Liver (tissue), 9 donors: ENCODE measurements around the gene DNAJC2. TPM values are rescaled to one million over a fixed set of nuclear protein-coding genes. Genes with fewer than 3 reads are reported as not detected.

Experiments used
- DNase-seq: peaks from one replicate; pipeline ENCODE4 v3.0.0-alpha.2; 2017; ENCODE audit warnings: low spot score
- H3K27ac ChIP-seq, 2 donors: one replicate each; pipeline ENCODE4 v1.7.0; 2013; ENCODE audit warnings: inconsistent platforms in 2 of 2, low read length in 2 of 2, control low read depth in 1 of 2, low read depth in 1 of 2, mild to moderate bottlenecking in 1 of 2
- H3K27me3 ChIP-seq, 4 donors: one replicate each; pipeline versions ENCODE4 v1.6.1 to v1.7.0; 2013; ENCODE audit warnings: low read length in 3 of 4, inconsistent platforms in 1 of 4, mild to moderate bottlenecking in 1 of 4, moderate library complexity in 1 of 4; ENCODE audit not compliant: control insufficient read depth in 4 of 4, insufficient read depth in 4 of 4
- H3K36me3 ChIP-seq, 4 donors: one replicate each; pipeline versions ENCODE4 v1.6.1 to v1.7.0; 2013; ENCODE audit warnings: low read length in 3 of 4, mild to moderate bottlenecking in 3 of 4, low read depth in 1 of 4, moderate library complexity in 1 of 4; ENCODE audit not compliant: control insufficient read depth in 4 of 4, insufficient read depth in 3 of 4
- H3K4me1 ChIP-seq, 4 donors: one replicate each; pipeline versions ENCODE4 v1.6.1 to v1.7.0; 2013; ENCODE audit warnings: low read length in 3 of 4, mild to moderate bottlenecking in 3 of 4, moderate library complexity in 1 of 4; ENCODE audit not compliant: control insufficient read depth in 4 of 4, insufficient read depth in 4 of 4
- H3K4me3 ChIP-seq, 3 donors: one replicate each; pipeline versions ENCODE4 v1.6.1 to v1.7.0; 2013; ENCODE audit warnings: low read length in 3 of 3, control low read depth in 1 of 3, low read depth in 1 of 3, mild to moderate bottlenecking in 1 of 3
- H3K9ac ChIP-seq, 2 donors: one replicate each; pipeline ENCODE4 v1.7.0; 2013; ENCODE audit warnings: low read length in 2 of 2, mild to moderate bottlenecking in 2 of 2, moderate library complexity in 2 of 2, control low read depth in 1 of 2, low read depth in 1 of 2
- H3K9me3 ChIP-seq, 4 donors: one replicate each; pipeline versions ENCODE4 v1.6.1 to v1.7.0; 2013; ENCODE audit warnings: low read length in 3 of 4; ENCODE audit not compliant: control insufficient read depth in 4 of 4
- ATF3 ChIP-seq: IDR thresholded peaks from 2 replicates; pipeline ENCODE4 v1.6.1; 2016; ENCODE audit warnings: antibody characterized with exemption
- EGR1 ChIP-seq, 2 donors: IDR thresholded peaks; 2 replicates each; pipeline ENCODE4 v1.6.1; 2016 to 2018; ENCODE audit warnings: antibody characterized with exemption in 2 of 2, low read depth in 2 of 2
- FOXA1 ChIP-seq: IDR thresholded peaks from 2 replicates; pipeline ENCODE4 v1.6.1; 2016; ENCODE audit warnings: antibody characterized with exemption
- FOXA2 ChIP-seq: IDR thresholded peaks from 2 replicates; pipeline ENCODE4 v1.6.1; 2016; ENCODE audit warnings: antibody characterized with exemption
- HNF4A ChIP-seq, 2 donors: conservative IDR thresholded peaks; 2 replicates each; pipeline ENCODE4 v1.6.1; 2016; ENCODE audit warnings: antibody characterized with exemption in 2 of 2, mild to moderate bottlenecking in 2 of 2
- HNF4G ChIP-seq: IDR thresholded peaks from 2 replicates; pipeline ENCODE4 v1.6.1; 2016; ENCODE audit warnings: antibody characterized with exemption
- MAX ChIP-seq: IDR thresholded peaks from 2 replicates; pipeline ENCODE4 v1.6.1; 2016; ENCODE audit warnings: antibody characterized with exemption
- NR2F2 ChIP-seq: IDR thresholded peaks from 2 replicates; pipeline ENCODE4 v1.6.1; 2016; ENCODE audit warnings: antibody characterized with exemption
- RAD21 ChIP-seq, 2 donors: IDR thresholded peaks; 2 replicates each; pipeline ENCODE4 v1.6.1; 2016; ENCODE audit warnings: antibody characterized with exemption in 2 of 2, mild to moderate bottlenecking in 2 of 2
- REST ChIP-seq: IDR thresholded peaks from 2 replicates; pipeline ENCODE4 v1.6.1; 2016; ENCODE audit warnings: antibody characterized with exemption, mild to moderate bottlenecking
- RXRA ChIP-seq, 2 donors: IDR thresholded peaks; 2 replicates each; pipeline ENCODE4 v1.6.1; 2017 to 2018; ENCODE audit warnings: antibody characterized with exemption in 2 of 2, mild to moderate bottlenecking in 1 of 2
- TAF1 ChIP-seq: conservative IDR thresholded peaks from 2 replicates; pipeline ENCODE4 v1.6.1; 2016; ENCODE audit warnings: antibody characterized with exemption, mild to moderate bottlenecking
- YY1 ChIP-seq: IDR thresholded peaks from 2 replicates; pipeline ENCODE4 v1.6.1; 2016; ENCODE audit warnings: antibody characterized with exemption, mild to moderate bottlenecking
- WGBS: extraction: QIAGEN DNeasy Blood & Tissue Kit; methylation state at CpG from one replicate; pipeline ENCODE4 v1.1.7; 2013; 5-methylcytosine and 5-hydroxymethylcytosine counted together
- polyA plus RNA-seq, 2 donors: library from polyadenylated mRNA; stranded (reverse) in 1 of 2; unstranded in 1 of 2; fragments of 200-250 nt in 1 of 2; fragments of >200 nt in 1 of 2; fragmentation: Nextera tagmentation in 1 of 2; extraction: Ambion mirVana in 1 of 2; gene quantifications; one replicate each; pipeline versions ENCODE4 v1.2.1 to v1.2.3, GENCODE V29; 2013 to 2015
- total RNA-seq, 2 donors: library from RNA; depleted of rRNA; stranded (reverse); fragments of >200 nt; gene quantifications; one replicate each; pipeline ENCODE4 v1.2.3, GENCODE V29; 2014
- TF ChIP-seq, protein P1 (sequence below): fragments of 150-350 bp; IDR thresholded peaks from 2 replicates; pipeline ENCODE4 v1.5.1; 2017; ENCODE audit warnings: improper control_type of control experiment, low read depth, low read length; ENCODE audit not compliant: missing input control
- TF ChIP-seq, protein P2 (sequence below): IDR thresholded peaks from 2 replicates; pipeline ENCODE4 v1.6.1; 2016; ENCODE audit warnings: antibody characterized with exemption
- donor health status: healthy.
- donor health status: healthy.
- donor health status: healthy.
- donor health status: healthy.
- donor health status: healthy.

Gene DNAJC2
- total and polyA plus RNA-seq, 4 donors: 7.5 to 19.6 (median 11.0) TPM

GRCh38 chr7:103299660-103300059 is 44.9 kb downstream of the DNAJC2 start:
- Histone ChIP-seq H3K36me3 (peaks cover 1 to 45% (median 35%) of the 10 kb centered on the region in 4 donors), H3K4me3 (no peak overlapping the region), H3K4me1 (peaks cover 1 to 21% (median 18%) of the 10 kb centered on the region in 4 donors), H3K9ac (no peak overlapping the region), H3K27me3 (no peaks in the 10 kb centered on the region), H3K27ac (no peak overlapping the region), H3K9me3 (no peaks in the 10 kb centered on the region)
- no peak for TF ChIP-seq ATF3
- TF ChIP-seq HNF4G: no peak
- TF ChIP-seq, protein P1, sequence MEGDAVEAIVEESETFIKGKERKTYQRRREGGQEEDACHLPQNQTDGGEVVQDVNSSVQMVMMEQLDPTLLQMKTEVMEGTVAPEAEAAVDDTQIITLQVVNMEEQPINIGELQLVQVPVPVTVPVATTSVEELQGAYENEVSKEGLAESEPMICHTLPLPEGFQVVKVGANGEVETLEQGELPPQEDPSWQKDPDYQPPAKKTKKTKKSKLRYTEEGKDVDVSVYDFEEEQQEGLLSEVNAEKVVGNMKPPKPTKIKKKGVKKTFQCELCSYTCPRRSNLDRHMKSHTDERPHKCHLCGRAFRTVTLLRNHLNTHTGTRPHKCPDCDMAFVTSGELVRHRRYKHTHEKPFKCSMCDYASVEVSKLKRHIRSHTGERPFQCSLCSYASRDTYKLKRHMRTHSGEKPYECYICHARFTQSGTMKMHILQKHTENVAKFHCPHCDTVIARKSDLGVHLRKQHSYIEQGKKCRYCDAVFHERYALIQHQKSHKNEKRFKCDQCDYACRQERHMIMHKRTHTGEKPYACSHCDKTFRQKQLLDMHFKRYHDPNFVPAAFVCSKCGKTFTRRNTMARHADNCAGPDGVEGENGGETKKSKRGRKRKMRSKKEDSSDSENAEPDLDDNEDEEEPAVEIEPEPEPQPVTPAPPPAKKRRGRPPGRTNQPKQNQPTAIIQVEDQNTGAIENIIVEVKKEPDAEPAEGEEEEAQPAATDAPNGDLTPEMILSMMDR: no peak
- no peak for TF ChIP-seq RXRA (IDR thresholded peaks at IDR 0.05)
- TF ChIP-seq TAF1: no peak
- no peak for DNase-seq
- WGBS: 94% methylated on average over 6 of the region's 6 CpGs

DNA sequence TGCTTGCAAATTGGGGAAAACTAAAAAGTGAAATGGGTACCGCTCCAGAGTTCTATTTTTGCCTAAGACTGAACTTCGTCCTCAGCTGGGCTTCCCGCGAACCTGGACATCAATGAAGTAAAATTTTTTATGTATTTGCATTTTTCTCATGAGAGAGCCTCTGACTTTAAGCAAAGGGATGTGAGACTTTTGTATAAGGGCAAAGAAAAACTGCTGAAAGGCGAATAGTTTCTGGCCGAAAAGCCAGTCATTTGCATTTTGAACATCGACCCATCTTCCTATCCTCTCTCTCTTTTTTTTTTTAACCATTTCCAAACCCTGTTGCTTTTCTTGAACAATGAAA is 46.8 kb downstream of the DNAJC2 start:
- Histone ChIP-seq H3K36me3 (peaks cover 0 to 28% (median 25%) of the 10 kb centered on the region in 4 donors), H3K9me3 (no peaks in the 10 kb centered on the region), H3K27ac (peak overlapping the region; percentile 93 to 95), H3K4me3 (peak overlapping the region; percentile 66 to 86 (median 82)), H3K4me1 (peaks cover 1 to 21% (median 18%) of the 10 kb centered on the region in 4 donors), H3K27me3 (no peaks in the 10 kb centered on the region), H3K9ac (peak overlapping the region; percentile 61 to 89)
- TF ChIP-seq RXRA (IDR thresholded peaks at IDR 0.05) (no peak), NR2F2 (no peak), YY1 (no peak), ATF3 (no peak), RAD21 (IDR thresholded peaks at IDR 0.05) (no peak)
- TF ChIP-seq, protein P2, sequence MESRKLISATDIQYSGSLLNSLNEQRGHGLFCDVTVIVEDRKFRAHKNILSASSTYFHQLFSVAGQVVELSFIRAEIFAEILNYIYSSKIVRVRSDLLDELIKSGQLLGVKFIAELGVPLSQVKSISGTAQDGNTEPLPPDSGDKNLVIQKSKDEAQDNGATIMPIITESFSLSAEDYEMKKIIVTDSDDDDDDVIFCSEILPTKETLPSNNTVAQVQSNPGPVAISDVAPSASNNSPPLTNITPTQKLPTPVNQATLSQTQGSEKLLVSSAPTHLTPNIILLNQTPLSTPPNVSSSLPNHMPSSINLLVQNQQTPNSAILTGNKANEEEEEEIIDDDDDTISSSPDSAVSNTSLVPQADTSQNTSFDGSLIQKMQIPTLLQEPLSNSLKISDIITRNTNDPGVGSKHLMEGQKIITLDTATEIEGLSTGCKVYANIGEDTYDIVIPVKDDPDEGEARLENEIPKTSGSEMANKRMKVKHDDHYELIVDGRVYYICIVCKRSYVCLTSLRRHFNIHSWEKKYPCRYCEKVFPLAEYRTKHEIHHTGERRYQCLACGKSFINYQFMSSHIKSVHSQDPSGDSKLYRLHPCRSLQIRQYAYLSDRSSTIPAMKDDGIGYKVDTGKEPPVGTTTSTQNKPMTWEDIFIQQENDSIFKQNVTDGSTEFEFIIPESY: no peak
- under 1% methylated on average over 7 of the region's 7 CpGs for WGBS
- no peak for DNase-seq

DNA sequence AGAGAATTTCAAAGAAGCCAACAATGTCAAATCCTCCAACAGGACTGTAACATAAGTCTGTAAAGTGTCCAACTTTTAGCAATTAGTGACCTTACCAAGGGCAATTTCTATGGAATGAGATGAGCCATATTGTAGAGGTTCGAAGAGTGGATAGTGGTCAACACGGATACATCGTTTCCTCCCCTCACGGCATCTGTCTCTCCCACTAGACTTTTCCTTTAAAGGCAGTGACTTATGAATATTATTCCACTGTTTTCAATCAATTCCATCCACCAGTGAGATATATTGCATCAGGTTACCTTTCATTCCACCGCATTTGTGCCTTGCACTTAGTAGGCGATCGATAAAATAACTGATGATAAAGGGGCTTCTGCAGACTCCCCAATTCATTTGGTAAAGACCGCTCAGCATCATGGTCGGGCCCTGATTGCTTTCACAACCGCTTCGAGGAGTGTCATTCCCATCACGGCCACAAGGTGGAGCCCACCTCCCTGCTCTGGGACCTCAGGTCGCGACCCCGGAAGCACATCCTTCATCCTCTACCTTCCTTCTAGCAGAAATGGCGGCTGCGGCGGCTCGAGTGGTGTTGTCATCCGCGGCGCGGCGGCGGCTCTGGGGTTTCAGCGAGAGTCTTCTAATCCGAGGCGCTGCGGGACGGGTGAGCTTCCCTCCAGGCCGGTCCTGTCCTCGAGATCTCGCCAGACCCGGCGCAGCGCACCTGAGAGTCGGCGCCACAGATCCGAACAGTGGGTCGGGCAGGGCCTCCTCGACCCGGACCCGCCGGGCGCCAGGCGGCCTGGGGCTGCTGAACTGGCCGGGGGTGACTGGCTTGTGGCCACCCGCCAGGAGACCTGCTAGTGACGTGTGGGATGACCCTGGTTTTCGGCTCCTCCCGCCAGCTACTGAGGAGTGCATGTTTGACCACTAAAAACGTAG is 47.4 kb downstream of the DNAJC2 start, which contains the start of gene PMPCB:
Gene PMPCB (plus strand): TSS at position 535 of the 936 bp plus-strand sequence. CDS start 25 bp downstream, at position 560.
- peak within 1 kb of the TSS; percentile 66 to 86 (median 82) for H3K4me3 ChIP-seq
- peak within 1 kb of the TSS; percentile 61 to 89 for H3K9ac ChIP-seq
- peak; percentile 96 for DNase-seq
- peaks cover 0 to 22% (median 19%) of the 10 kb centered on the region in 4 donors for H3K36me3 ChIP-seq
- no peaks in the 10 kb centered on the region for H3K27me3 ChIP-seq
- WGBS: 2% methylated on average over 52 of the region's 52 CpGs
- H3K4me1 ChIP-seq: peaks cover 1 to 21% (median 18%) of the 10 kb centered on the region in 4 donors
- H3K9me3 ChIP-seq: no peaks in the 10 kb centered on the region
- H3K27ac ChIP-seq: peak within 1 kb of the TSS; percentile 93 to 95
- no peak for TF ChIP-seq EGR1 (IDR thresholded peaks at IDR 0.05; ENCODE audit: low read depth in 2 of 2)
- TF ChIP-seq FOXA2: no peak
- peak; percentile 3 to 67 for TF ChIP-seq HNF4A (conservative IDR thresholded peaks at IDR 0.05)
- no peak for TF ChIP-seq HNF4G
- TF ChIP-seq FOXA1: no peak
- no peak for TF ChIP-seq MAX
- peak; percentile 66 for TF ChIP-seq REST
- TF ChIP-seq, protein P1: peak; percentile 99
- peak; percentile 88 to 91 for TF ChIP-seq RAD21 (IDR thresholded peaks at IDR 0.05)
